HepG2 (cell line): ENCODE measurements around the gene EPO. TPM values are rescaled to one million over a fixed set of nuclear protein-coding genes. Genes with fewer than 3 reads are reported as not detected.
A peak's percentile ranks its signal among the peaks of the same experiment; 100 is the strongest.

ENCODE experiments used
- ERF ChIP-seq: IDR thresholded peaks from 2 replicates; pipeline ENCODE4 v1.6.1; 2018; ENCODE audit warnings: missing biosample characterization, missing genetic modification reagents
- KLF16 ChIP-seq, 2 experiments: sonication (generic) in 1 of 2; formaldehyde crosslinking in 1 of 2; IDR thresholded peaks; 2 replicates each; pipeline versions ENCODE4 v1.6.1 to v1.8.0; 2016 to 2023; ENCODE audit warnings: missing genetic modification reagents in 2 of 2, missing compliant biosample characterization in 1 of 2
- KMT2A ChIP-seq: sonication (generic); formaldehyde crosslinking; IDR thresholded peaks from 2 replicates; pipeline ENCODE4 v1.4.0; 2020; ENCODE audit warnings: missing genetic modification reagents
- MAFG ChIP-seq: sonication (generic); formaldehyde crosslinking; IDR thresholded peaks from 2 replicates; pipeline ENCODE4 v1.5.1; 2020; ENCODE audit warnings: mild to moderate bottlenecking, missing genetic modification reagents
- MAZ ChIP-seq, 2 experiments: sonication (generic) in 1 of 2; formaldehyde crosslinking in 1 of 2; IDR thresholded peaks; 2 replicates each; pipeline versions ENCODE4 v1.5.0 to v1.6.1; 2012 to 2020; ENCODE audit warnings: low read depth in 2 of 2, mild to moderate bottlenecking in 2 of 2, borderline replicate concordance in 1 of 2, improper control_type of control experiment in 1 of 2, low read length in 1 of 2, missing genetic modification reagents in 1 of 2, moderate library complexity in 1 of 2
- MED8 ChIP-seq: sonication (generic); formaldehyde crosslinking; IDR thresholded peaks from 2 replicates; pipeline ENCODE4 v1.8.1; 2023; ENCODE audit warnings: mild to moderate bottlenecking, missing genetic modification reagents; ENCODE audit not compliant: insufficient replicate concordance
- MLX ChIP-seq: IDR thresholded peaks from 2 replicates; pipeline ENCODE4 v1.6.1; 2016
- RCOR2 ChIP-seq: IDR thresholded peaks from 2 replicates; pipeline ENCODE4 v1.6.1; 2016; ENCODE audit warnings: missing biosample characterization, missing genetic modification reagents
- REST ChIP-seq, 2 experiments: IDR thresholded peaks; 2 replicates each; pipeline ENCODE4 v1.6.1; 2011 to 2012; ENCODE audit warnings: low read length in 2 of 2, borderline replicate concordance in 1 of 2, low read depth in 1 of 2, mild to moderate bottlenecking in 1 of 2, moderate library complexity in 1 of 2
- TFDP2 ChIP-seq: sonication (generic); formaldehyde crosslinking; IDR thresholded peaks from 2 replicates; pipeline ENCODE4 v1.4.0; 2020; ENCODE audit warnings: missing genetic modification reagents
- XBP1 ChIP-seq: sonication (generic); formaldehyde crosslinking; IDR thresholded peaks from 2 replicates; pipeline ENCODE4 v1.5.0; 2020; ENCODE audit warnings: missing genetic modification reagents
- ZFP36L1 ChIP-seq: sonication (generic); formaldehyde crosslinking; IDR thresholded peaks from 2 replicates; pipeline ENCODE4 v1.8.0; 2022; ENCODE audit warnings: mild to moderate bottlenecking, missing genetic modification reagents, moderate library complexity
- ZNF460 ChIP-seq: sonication (generic); formaldehyde crosslinking; IDR thresholded peaks from 2 replicates; pipeline ENCODE4 v1.5.1; 2020; ENCODE audit warnings: missing genetic modification reagents, mild to moderate bottlenecking, borderline replicate concordance
- polyA plus RNA-seq, 8 experiments: library from polyadenylated mRNA; depleted of rRNA in 3 of 8; stranded (reverse) in 7 of 8; unstranded in 1 of 8; fragments of >200 nt; fragmentation: Illumina TruSeq in 4 of 8; extraction: Trizol in 4 of 8; gene quantifications; 2 replicates each; pipeline versions ENCODE4 v1.2.1 to v1.2.3, GENCODE V29; 2011 to 2016; ENCODE audit warnings: low read depth in 4 of 8, missing spikeins in 1 of 8, mixed read lengths in 1 of 8; ENCODE audit not compliant: insufficient read depth in 1 of 8
- total RNA-seq, 5 experiments: library from RNA; depleted of rRNA; stranded (reverse); fragments of >200 nt; fragmentation: Illumina TruSeq; extraction: Trizol; gene quantifications; 2 replicates each; pipeline ENCODE4 v1.2.3, GENCODE V29; 2016; ENCODE audit warnings: low read depth in 1 of 5
- TF ChIP-seq, protein P1 (sequence below): sonication (generic); formaldehyde crosslinking; IDR thresholded peaks from 2 replicates; pipeline ENCODE4 v1.5.0; 2020; ENCODE audit warnings: missing genetic modification reagents
- TF ChIP-seq, protein P2 (sequence below): sonication (generic); formaldehyde crosslinking; conservative IDR thresholded peaks from 2 replicates; pipeline ENCODE4 v1.4.0; 2020; ENCODE audit warnings: missing genetic modification reagents
- TF ChIP-seq, protein P3 (sequence below): sonication (generic); formaldehyde crosslinking; IDR thresholded peaks from 2 replicates; pipeline ENCODE4 v1.8.1; 2023; ENCODE audit warnings: missing genetic modification reagents, inconsistent platforms, borderline replicate concordance

EPO gene
- total and polyA plus RNA-seq, 2 of the 13 experiments (the other 11 are each of a cell fraction or from before 2014, with no cell fraction given) = 10.3 to 25.7 TPM

- 0 out of 4 replicates have a peak, but pooled peaks of 1 of the 2 experiments have one; percentile 25 for TF ChIP-seq REST (IDR thresholded peaks at IDR 0.05; ENCODE audit: borderline replicate concordance in 1 of 2, low read depth in 1 of 2, low read length in 2 of 2)
- TF ChIP-seq, protein P1, sequence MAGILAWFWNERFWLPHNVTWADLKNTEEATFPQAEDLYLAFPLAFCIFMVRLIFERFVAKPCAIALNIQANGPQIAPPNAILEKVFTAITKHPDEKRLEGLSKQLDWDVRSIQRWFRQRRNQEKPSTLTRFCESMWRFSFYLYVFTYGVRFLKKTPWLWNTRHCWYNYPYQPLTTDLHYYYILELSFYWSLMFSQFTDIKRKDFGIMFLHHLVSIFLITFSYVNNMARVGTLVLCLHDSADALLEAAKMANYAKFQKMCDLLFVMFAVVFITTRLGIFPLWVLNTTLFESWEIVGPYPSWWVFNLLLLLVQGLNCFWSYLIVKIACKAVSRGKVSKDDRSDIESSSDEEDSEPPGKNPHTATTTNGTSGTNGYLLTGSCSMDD (CRISPR knock-in tag) = no peak
- peak; percentile 26; the same call in 1 of the 2 replicates for TF ChIP-seq TFDP2 (CRISPR knock-in tag)
- TF ChIP-seq, protein P2, sequence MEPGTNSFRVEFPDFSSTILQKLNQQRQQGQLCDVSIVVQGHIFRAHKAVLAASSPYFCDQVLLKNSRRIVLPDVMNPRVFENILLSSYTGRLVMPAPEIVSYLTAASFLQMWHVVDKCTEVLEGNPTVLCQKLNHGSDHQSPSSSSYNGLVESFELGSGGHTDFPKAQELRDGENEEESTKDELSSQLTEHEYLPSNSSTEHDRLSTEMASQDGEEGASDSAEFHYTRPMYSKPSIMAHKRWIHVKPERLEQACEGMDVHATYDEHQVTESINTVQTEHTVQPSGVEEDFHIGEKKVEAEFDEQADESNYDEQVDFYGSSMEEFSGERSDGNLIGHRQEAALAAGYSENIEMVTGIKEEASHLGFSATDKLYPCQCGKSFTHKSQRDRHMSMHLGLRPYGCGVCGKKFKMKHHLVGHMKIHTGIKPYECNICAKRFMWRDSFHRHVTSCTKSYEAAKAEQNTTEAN (CRISPR knock-in tag) = 0 out of 2 replicates have a peak, but pooled peaks have one; percentile 57
- TF ChIP-seq ERF (CRISPR knock-in tag) = peak; percentile 45; the same call in 1 of the 2 replicates
- no peak for TF ChIP-seq XBP1 (CRISPR knock-in tag)
- no peak for TF ChIP-seq MAFG (CRISPR knock-in tag)
- peak; percentile 42 for TF ChIP-seq MED8 (CRISPR knock-in tag)
- TF ChIP-seq KMT2A = peak; percentile 62; the same call in 1 of the 2 replicates
- 0 out of 2 replicates have a peak, but pooled peaks have one; percentile 41 for TF ChIP-seq RCOR2 (CRISPR knock-in tag)
- TF ChIP-seq, protein P3, sequence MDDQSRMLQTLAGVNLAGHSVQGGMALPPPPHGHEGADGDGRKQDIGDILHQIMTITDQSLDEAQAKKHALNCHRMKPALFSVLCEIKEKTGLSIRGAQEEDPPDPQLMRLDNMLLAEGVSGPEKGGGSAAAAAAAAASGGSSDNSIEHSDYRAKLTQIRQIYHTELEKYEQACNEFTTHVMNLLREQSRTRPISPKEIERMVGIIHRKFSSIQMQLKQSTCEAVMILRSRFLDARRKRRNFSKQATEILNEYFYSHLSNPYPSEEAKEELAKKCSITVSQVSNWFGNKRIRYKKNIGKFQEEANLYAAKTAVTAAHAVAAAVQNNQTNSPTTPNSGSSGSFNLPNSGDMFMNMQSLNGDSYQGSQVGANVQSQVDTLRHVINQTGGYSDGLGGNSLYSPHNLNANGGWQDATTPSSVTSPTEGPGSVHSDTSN (CRISPR knock-in tag) = no peak
- no peak; a peak in 1 of 4 replicates for TF ChIP-seq KLF16 (CRISPR knock-in tag; IDR thresholded peaks at IDR 0.05)
- TF ChIP-seq MLX (CRISPR knock-in tag) = 0 out of 2 replicates have a peak, but pooled peaks have one; percentile 23
- peak; percentile 13; the same call in 1 of the 2 replicates for TF ChIP-seq MAZ (IDR thresholded peaks at IDR 0.05; ENCODE audit: borderline replicate concordance, low read depth, low read length)
- no peak; the same call in 1 of the 2 replicates for TF ChIP-seq MAZ (CRISPR knock-in tag; IDR thresholded peaks at IDR 0.05; ENCODE audit: low read depth)
- TF ChIP-seq ZFP36L1 = 0 out of 2 replicates have a peak, but pooled peaks have one; percentile 23
- TF ChIP-seq ZNF460 (CRISPR knock-in tag) = peak; percentile 94
These were observed 567 bp upstream of the EPO start (continued) for GRCh38 chr7:100719523-100720278.
